Mucosa of descending colon (tissue), 3 donors: Measurements from ENCODE around the gene SALL1. TPM values are rescaled to one million over a fixed set of nuclear protein-coding genes. Genes with fewer than 3 reads are reported as not detected.

ENCODE experiments used
- ATAC-seq: fragments of 200-7000 bp; cut with Tn5 transposase; one replicate; pipeline ENCODE4 v1.9.1; 2020; ENCODE audit warnings: mild to moderate bottlenecking, moderate library complexity
- DNase-seq, 3 donors: peaks; one replicate each; pipeline ENCODE4 v3.0.0-alpha.2; 2020
- H3K36me3 ChIP-seq: fragments of 200-600 bp; one replicate; pipeline ENCODE4 v1.8.0; 2021; ENCODE audit warnings: low read depth, mild to moderate bottlenecking
- H3K4me1 ChIP-seq: fragments of 200-600 bp; one replicate; pipeline ENCODE4 v1.8.0; 2021; ENCODE audit warnings: low read depth, mild to moderate bottlenecking
- H3K4me3 ChIP-seq: fragments of 200-600 bp; one replicate; pipeline ENCODE4 v1.8.0; 2021; ENCODE audit warnings: mild to moderate bottlenecking
- H3K9me3 ChIP-seq: fragments of 200-600 bp; one replicate; pipeline ENCODE4 v1.8.0; 2021; ENCODE audit warnings: mild to moderate bottlenecking
- intact Hi-C, 2 donors: fragments of 100-400 bp; cut with DNase I in 1 of 2; cut with micrococcal nuclease in 1 of 2; formaldehyde crosslinking; loops; one replicate each; pipeline versions ENCODE4 v1.11.0 to v1.11.1; 2022; cut with DNase I, micrococcal nuclease
- total RNA-seq, 3 donors: library from RNA; stranded (reverse); fragmentation: NEBNext Ultra II Directional in 2 of 3; extraction: Animal tissue kit (Norgen Biotek cat#: 25700) in 2 of 3; gene quantifications; one replicate each; pipeline versions ENCODE4 v1.2.1 to v1.2.4, GENCODE V29; 2021 to 2023
- TF ChIP-seq, protein P1 (sequence below): fragments of 200-600 bp; IDR thresholded peaks from one replicate; pipeline ENCODE4 v1.8.0; 2022; ENCODE audit warnings: antibody characterized with exemption, mild to moderate bottlenecking
- donor health status: DM: no; HTN: no; CAD: no; lungs with moderate emphysema.
- donor health status: DM: no; HTN: no; CAD: no.
- donor health status: DM: no; HTN: yes; CAD: no.

The SALL1 gene
- total RNA-seq, 3 donors from 2014 or later = 1.5 to 2.6 (median 1.7) TPM

DNA sequence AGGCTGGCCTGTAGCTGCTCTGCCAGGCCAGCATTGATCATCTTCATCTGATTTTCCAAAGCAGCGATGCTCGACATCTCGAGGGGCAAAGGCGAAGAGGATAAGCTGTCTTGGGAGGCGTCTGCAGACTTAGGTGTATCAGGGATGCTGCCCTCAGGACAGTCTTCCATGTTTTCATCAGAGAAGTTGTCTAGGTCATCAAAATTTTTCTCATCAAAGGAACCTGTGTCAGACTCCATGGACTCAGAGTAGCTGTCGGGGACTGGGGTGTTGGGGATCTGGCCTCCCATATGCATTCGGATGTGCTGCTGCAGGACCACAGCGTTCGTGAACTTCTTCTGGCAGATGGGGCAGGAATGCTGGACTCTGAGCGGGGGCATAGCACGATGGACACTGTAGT is 11.5 kb downstream of the SALL1 start:
- Histone ChIP-seq H3K4me3 (no peak overlapping the region), H3K9me3 (no peaks in the 10 kb centered on the region)

DNA sequence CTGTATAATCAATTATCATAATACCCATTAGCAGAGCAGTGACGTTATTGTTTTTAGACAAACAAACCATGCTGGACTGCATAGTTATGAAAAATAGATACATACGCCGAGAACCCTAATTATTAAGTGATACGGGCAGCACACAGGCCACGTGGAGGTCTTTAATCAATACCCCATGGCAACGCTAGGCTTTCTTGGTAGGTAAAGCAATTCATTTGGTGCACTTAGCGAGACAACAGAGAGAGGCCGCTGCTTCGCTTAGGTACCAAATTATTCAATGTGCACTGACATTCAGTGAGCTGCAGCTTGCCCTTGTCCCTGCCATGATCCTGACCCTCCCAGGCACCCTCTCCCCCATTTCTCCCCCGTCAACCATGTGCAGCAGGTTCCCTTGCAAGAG is 12.9 kb downstream of the SALL1 start:
- H3K9me3 ChIP-seq = no peaks in the 10 kb centered on the region
- intact Hi-C loops = no loop called here

More for the DNA sequence above, 11.5 kb downstream of the SALL1 start:
- no peaks in the 10 kb centered on the region for H3K4me1 ChIP-seq
- no peak for ATAC-seq
- intact Hi-C loops = no loop called here
- no peaks in the 10 kb centered on the region for H3K36me3 ChIP-seq
- no peak for DNase-seq
- TF ChIP-seq, protein P1, sequence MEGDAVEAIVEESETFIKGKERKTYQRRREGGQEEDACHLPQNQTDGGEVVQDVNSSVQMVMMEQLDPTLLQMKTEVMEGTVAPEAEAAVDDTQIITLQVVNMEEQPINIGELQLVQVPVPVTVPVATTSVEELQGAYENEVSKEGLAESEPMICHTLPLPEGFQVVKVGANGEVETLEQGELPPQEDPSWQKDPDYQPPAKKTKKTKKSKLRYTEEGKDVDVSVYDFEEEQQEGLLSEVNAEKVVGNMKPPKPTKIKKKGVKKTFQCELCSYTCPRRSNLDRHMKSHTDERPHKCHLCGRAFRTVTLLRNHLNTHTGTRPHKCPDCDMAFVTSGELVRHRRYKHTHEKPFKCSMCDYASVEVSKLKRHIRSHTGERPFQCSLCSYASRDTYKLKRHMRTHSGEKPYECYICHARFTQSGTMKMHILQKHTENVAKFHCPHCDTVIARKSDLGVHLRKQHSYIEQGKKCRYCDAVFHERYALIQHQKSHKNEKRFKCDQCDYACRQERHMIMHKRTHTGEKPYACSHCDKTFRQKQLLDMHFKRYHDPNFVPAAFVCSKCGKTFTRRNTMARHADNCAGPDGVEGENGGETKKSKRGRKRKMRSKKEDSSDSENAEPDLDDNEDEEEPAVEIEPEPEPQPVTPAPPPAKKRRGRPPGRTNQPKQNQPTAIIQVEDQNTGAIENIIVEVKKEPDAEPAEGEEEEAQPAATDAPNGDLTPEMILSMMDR = no peak

DNA sequence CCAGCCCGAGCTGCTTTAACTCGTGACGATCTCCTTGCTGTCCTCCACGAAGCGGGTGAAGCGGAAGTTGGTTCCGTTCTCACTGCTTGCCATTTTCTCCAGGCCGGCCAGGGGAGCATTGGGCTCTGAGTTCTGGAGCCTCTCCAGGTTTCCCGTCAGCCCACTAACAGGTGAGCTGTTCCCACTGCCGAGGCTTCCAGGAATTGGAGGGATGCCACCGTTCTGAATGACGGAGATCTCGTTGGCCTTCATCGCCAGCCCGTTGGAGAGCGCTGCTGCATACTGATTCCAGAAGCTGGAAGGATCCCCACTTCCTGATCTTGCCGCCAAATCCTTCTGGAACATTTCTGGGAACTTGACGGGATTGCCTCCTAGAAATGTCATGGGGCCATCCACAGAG is 14.0 kb downstream of the SALL1 start:
- no peak for ATAC-seq
- H3K9me3 ChIP-seq = no peaks in the 10 kb centered on the region
- intact Hi-C loops = no loop called here
- no peak for DNase-seq
- no peaks in the 10 kb centered on the region for H3K4me1 ChIP-seq
- H3K4me3 ChIP-seq = no peak overlapping the region
- TF ChIP-seq, protein P1 = no peak
- no peaks in the 10 kb centered on the region for H3K36me3 ChIP-seq

More for the DNA sequence above, 12.9 kb downstream of the SALL1 start:
- H3K36me3 ChIP-seq = no peaks in the 10 kb centered on the region
- DNase-seq (no peak), ATAC-seq (no peak)
- TF ChIP-seq, protein P1 = no peak
- H3K4me1 ChIP-seq = no peaks in the 10 kb centered on the region
- no peak overlapping the region for H3K4me3 ChIP-seq

DNA sequence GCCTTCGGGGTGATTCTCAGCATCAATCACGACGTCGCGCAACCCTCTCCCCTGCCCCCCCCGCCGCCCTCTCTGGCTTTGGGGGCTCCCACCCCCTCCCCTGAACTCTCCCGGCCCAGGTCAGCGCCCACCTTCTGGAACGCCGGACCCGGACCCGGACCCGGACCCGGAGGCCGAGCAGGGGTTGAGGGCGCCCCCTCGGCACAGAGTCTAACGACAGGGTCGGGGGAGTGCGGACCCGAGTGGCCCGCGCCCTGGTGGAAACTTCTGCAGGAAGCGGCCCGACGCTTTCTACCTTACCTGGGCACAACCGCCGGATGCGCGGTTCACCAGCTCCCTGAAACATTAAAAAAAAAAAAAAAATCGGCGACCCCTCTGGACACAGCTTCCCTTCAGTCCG is 16.2 kb downstream of the SALL1 start:
- TF ChIP-seq, protein P1 = no peak
- intact Hi-C loops = no loop called here
- ATAC-seq (no peak), DNase-seq (no peak)
- Histone ChIP-seq H3K9me3 (no peaks in the 10 kb centered on the region), H3K36me3 (no peaks in the 10 kb centered on the region), H3K4me3 (no peak overlapping the region), H3K4me1 (no peaks in the 10 kb centered on the region)

DNA sequence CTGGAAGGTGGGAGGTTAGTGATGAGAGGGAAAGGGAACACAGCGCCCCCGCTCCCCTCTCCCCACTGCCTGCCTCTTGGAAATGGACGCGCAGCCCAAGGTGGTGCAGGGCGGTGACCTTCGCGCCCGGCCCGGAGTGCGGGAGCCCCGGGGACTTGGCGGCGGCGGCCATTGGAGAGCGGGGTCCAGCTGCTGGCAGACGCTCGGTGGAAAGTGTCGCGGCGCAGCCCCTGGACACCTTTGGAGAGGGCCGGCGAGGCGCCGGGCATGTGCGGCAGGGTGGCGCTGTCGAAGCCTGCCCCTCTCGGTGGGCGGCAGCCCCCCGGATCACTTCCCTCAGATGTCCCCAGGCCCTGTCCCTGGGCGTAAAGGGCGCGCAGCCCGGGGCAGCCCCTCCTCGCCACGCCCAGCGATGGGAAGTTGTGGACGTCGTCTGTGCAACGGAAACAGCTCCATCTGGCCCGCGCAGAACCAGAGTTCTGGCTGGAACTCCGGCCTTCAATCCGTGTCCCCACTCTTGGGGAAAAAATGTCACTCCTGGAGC is 16.7 kb downstream of the SALL1 start:
- TF ChIP-seq, protein P1 = no peak
- no peaks in the 10 kb centered on the region for H3K36me3 ChIP-seq
- no peak overlapping the region for H3K4me3 ChIP-seq
- intact Hi-C loops = no loop called here
- H3K9me3 ChIP-seq = no peaks in the 10 kb centered on the region
- ATAC-seq (no peak), DNase-seq (no peak)
- no peaks in the 10 kb centered on the region for H3K4me1 ChIP-seq

DNA sequence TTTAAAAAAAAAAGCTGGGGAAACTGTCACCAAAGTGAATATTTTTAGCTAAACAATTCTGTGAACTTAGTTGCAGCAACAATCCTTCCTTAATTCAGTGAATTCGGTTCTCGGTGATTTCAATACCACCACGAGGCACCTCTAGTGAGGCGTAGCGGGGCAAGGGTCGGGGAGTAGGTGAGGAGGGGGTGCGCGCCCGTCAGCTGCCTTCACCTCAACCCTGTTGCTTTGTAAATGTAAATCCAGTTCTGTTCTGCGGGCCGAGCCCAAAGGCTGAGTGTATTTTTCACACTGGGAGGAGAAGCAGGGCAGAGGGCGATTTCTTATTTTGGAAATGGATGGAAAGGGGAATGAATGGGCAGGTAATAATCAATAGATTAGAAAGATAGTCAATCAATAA is 17.4 kb downstream of the SALL1 start:
- TF ChIP-seq, protein P1 = no peak
- Histone ChIP-seq H3K36me3 (no peaks in the 10 kb centered on the region), H3K9me3 (no peaks in the 10 kb centered on the region), H3K4me1 (no peaks in the 10 kb centered on the region), H3K4me3 (no peak overlapping the region)
- intact Hi-C loops = no loop called here
- ATAC-seq (no peak), DNase-seq (no peak)
